HG03196 (cell line): Measurements from ENCODE around the gene CDH8.
"Not testable (repeated sequence)": the region's sequence is repeated elsewhere in the genome, so short reads cannot be mapped to it uniquely, and the experiment has no call there.

ENCODE experiments used
- ATAC-seq: cut with Tn5 transposase; IDR thresholded peaks from one replicate; pipeline ENCODE4 v1.9.1; 2021; ENCODE audit not compliant: unreplicated experiment

CDH8 gene

DNA sequence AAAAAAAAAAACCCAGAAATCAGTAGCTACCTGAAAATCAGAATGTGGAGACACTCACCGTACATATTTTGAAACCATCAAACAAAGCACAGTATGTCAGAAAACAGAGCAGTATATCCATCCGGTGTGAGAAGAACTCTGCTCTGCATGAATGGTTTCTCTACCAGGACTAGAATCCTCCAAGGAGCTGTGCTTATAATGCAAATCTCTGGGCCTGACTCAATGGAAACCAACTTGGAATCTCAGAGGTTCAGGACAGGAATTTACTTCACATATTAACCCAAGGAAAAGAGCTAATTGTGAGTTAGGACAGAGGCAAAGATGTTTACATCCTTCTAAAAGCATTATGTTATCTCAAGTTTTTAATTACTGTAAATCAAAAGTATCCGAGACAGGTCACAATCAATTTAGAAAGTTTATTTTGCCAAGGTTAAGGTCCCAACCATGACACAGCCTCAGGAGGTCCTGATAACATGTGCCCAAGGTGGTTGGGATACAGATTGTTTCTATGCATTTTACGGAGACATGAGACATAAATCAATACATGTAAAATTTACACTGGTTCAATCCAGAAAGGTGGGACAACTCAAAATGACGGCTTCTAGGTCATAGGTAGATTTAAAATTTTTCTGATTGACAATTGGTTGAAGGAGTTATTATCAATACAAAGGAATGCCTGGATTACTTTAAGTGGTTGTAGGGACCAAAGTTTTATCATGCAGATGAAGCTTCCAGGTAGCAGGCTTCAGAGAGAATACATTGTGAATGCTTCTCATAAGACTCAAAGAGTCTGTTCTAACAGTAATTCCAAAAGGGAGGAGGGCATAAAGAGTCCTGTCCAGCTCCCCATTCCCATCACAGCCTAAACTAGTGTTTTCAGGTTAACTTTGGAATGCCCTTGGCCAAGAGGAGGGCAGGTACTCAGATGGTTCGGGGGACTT is 164.1 kb downstream of the CDH8 start:
- no peak for ATAC-seq

DNA sequence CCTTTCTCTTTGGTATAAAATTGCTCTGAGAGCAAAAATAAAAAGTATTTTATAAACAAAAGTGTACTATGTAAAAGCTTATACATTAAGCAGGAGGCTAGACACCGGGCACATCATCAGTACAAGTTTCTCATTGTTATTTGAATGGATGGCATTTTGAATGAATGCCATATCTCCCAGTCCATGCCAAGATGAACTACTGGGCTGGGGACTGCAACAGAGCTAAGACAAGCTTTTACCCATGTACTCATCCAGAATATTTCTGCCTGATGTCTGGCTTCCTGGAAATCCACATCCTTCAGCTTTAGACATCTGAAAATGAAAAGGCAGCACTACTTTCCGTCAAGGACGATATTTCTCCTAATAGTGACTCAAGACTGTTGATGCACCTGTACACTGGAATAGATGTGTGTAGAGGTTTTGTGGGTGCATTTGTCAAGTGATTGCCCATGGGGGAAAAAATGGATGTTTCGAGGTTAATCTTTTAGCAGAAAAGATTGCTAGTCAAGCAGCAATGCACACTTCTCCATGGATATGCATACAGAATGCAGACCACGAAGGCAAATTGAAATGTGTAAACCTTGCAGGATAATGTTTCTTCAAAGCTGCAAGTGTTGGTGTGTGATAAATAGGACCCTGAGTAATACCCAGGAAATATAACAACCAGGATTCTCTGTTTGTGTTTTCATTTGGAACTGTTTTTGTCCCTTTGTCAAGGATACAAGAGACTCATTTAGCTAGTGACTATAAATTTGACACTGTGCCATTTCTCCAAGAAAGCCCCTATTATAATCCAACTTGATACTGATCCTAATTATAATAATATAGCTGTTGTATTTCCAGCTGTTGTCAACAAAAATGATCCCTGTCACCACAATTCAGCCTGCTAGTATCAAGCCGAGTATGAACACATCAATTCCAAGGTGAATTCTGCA is 173.8 kb downstream of the CDH8 start:
- no peak for ATAC-seq

DNA sequence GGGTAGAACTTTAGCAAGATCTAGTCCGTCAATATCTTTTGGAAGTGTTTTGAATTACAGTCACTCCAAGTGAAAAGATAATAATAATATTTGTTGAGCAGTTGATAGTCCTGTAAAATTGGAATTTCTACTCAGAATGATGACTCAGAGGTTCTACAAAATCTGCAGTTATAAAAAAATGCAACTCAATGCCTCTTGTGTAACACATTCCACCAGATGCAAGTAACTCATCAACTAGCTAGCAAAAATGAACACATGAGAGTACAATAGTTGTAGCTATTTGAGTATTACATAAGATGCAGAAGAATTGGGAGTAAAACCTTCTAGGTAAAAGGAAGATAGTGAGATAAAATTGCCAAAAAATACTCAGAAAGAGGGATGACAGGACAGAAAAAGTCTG is 177.2 kb downstream of the CDH8 start:
- no peak for ATAC-seq

DNA sequence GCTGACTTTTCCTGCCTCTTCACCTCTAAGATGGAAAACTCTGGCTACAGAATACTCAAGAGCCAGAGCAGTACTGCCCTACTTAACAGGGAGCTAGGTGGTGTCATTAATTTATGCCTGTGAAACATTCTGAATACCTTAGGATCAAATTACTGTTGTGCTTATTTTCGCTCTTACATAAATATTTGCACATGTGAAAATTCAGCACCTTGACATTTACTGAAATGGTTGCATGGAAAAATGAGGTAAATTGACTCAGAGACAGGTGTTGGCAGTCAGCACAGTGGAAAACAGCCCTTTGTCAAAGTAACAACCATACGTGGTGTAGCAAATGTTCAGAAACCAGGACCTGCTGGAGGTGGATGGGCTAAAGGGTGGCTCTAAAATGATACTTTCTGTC is 193.6 kb downstream of the CDH8 start:
- ATAC-seq, result no peak

DNA sequence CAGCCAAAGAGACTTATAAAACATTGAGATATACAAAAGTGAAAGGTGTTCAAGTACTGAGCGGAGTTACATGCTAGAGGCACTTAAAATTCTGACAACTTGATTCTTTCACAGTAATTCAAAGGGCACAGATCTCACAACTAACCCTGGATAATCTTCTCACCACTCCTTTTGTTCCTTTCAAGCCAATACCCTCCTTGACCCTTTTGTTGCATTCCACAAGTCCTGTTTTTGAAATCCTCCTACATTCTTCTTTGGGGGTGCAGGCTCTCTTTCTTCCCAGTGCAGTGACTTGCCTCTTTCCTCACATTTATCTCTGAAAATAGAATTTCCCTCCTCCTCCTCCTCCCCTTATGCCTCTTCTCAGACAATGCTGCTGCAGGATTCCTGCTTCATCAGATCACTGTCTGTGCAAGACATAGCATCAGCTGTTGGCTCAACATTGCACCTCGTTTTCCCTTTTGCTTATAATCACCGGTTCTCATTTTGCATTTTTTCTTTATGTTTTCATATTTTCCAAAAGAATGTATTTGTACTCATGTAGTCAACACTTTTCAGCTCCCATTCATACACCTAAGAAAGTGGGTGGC is 199.3 kb downstream of the CDH8 start:
- ATAC-seq, result no peak

DNA sequence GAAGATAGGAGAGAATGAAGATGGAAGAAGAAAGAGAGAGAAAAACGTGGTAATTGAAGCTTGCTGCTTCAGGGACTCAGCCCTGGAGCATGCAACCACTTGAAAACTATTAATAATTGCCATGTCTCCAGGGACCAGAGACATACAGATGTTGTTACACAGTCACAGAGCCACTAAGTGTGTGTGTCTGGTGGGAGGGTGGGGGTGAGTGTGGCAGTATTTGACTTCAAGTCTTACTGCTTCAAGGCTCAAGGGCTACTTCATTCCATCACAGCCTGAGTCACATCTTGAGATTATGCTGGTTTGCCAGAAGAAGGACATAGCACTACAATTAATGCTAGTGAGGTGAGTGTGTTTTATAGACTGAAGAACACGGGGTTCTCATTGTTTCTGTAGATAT is 202.2 kb downstream of the CDH8 start:
- no peak for ATAC-seq

DNA sequence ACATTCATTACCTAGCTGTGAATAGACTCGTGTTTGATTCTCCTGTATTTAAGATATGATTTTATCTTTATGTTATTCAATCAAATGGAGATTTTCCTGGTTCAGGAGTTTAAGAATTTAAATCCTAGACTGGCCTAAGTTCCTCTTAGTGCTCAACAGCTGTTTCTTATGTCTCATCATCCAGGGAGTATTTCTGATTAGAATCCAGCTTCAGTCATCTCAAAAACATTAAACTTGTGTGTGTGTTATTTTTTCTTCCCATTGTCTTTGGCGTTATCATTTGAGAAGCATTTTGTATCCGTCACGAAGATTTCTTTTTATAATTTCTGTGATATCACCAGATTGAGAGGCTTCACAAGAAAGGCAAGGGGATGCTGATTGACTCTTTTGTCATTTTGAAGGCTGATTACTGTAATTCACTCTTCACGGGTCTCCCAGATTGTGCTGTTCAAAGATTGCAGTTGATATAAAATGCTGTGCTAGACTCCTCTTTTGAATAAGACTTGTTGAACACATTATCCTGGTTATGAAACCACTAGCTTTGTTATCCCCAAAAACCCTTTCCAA is 204.8 kb downstream of the CDH8 start:
- ATAC-seq, result no peak

DNA sequence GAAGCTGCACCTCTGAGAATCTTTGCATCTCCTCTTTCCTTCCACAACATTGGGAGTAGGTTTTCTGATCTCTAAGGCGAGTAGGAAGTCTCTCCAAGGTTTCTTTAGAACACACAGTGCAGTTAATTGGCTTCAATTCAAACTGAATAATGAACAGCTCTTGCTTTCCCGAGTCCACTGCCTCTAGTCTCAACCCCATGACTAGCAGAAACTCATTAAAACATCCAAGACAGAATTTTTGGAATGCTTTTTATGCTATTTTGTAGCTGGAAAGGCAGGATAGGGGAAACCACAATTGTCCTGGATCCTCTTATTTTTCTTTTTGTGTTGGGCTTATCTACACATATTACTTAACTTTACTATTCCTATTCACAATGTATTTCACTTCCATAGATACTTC is 206.6 kb downstream of the CDH8 start:
- ATAC-seq, result no peak

DNA sequence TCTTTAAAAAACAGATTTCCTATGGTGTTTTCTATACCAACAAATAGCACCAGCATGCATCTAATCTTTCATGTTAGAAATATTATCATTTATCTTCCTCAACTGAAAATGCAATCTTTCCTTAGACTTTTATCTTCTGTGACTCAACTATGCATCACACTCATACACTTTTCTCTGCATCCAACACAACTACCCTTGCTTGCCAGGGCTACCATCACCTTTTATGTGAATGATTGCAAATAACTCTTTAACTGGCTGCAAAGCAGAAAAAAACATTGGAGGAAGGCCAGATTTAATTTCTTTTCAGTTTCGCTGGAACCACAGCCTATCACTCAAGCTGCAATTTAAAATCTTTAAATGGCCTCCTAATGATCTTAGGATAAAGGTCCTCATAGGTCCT is 212.9 kb downstream of the CDH8 start:
- no peak for ATAC-seq

DNA sequence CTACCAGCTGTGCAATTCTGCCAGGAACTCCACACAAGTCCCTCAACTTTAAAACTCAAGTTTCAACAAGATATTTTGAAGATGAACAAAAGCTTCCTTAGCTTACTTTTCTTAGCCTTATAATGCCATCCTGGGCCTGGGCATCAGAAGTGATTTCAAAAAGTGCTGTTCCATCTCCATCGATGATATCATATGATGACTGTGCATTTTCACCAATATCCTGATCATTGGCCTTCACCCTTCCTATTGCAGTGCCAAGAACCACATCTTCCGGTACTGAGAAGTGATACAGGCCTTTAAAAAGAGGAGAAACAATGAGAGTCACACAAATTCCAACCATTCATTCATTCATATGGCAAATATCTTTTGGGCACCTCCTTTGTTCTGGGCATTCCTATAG is 215.4 kb downstream of the CDH8 start:
- no peak for ATAC-seq

DNA sequence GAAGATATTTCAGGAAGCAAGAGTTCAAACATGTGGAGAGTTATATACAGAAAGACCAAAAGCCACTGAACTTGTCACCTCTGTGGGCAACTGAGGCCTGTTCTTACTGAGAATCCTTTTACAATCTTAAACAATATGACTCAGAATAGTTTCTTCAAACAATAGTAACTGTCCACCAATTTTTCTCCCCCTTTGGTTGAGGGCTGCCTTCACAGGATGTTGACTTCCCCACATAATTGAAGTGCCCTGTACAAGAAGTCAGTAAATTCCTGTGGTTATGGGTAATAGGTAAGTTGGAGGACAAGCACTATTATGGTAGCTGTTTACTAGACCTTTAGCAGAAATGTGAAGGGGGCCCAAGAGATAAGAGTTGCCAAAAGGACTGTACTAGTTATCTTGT is 215.8 kb downstream of the CDH8 start:
- ATAC-seq, result no peak

DNA sequence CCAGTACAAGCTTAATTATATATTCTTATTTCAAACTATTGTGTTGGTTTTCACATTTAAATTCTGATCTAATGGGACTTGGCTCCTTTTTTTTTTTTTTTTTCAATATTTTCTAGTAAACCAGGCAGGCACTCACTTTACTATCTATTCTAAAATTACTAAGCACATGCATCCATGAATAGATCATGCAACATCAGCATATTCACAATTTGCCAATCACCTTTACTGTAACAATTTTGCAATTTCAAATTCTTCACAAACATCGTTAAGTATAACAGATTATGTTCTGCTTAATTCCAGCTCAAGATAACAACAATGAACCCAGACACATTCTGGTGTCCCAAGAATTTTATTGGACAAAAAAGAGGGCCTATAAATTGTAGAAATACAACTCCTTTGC is 217.4 kb downstream of the CDH8 start:
- ATAC-seq, result no peak

DNA sequence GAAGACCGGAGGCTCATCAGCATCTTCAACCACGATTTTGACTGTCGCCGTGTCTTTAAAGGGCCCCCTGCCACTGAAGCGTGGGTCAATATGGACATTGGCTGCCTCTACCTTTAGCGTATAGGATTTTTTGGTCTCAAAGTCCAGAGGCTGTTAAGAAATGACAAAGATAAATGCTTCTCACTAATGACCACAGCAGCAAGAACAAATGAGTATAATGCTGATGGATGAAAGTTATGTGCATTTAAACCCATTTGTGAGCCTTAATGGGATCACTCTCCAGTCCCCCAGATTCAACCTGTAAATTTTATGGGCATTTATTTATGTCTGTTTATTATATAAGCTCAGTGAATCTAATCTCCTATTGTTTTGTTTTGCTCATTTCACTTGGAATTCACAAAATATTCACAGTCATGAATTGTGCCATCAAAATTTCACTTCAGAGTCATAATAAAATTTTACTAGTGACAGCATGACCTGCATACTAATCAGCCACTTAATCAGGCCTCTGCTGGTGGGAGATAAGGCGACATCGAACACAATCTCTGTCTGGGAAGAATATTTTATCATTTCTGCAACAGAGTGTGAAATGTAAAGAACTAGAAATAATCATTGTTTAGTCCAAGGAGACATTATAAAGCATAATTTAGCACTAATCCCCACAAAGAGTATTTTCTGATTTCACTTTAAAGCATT is 218.5 kb downstream of the CDH8 start:
- no peak for ATAC-seq

DNA sequence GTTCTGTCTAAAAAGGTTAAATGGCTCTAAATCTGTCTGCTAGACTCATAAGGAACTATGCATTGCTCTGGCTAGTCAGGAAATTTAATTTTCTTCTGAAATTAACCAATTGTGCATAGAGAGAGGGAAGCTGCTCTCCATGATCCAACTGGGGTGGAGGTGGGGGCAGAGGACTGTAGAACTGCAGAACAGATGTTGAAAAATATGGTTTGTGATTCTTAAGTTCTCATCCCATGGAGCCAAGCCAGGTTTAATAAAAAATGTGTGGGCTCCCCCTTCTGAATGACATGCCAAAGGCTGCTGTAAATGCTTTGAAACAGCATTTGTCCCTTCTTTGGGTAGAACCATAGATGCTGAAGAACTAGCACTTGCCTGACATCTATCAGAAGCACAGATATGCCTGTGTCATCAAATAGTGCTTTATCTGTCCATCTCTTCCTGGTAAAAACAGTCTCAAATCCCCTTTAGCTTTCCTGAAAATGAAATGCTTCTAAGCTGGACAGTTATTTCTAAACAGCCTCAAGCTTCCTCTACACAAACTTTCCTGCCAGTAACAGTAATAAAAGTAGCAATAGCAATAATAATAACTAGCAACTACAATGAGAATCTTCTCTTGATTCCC is 221.4 kb downstream of the CDH8 start:
- ATAC-seq, result no peak

DNA sequence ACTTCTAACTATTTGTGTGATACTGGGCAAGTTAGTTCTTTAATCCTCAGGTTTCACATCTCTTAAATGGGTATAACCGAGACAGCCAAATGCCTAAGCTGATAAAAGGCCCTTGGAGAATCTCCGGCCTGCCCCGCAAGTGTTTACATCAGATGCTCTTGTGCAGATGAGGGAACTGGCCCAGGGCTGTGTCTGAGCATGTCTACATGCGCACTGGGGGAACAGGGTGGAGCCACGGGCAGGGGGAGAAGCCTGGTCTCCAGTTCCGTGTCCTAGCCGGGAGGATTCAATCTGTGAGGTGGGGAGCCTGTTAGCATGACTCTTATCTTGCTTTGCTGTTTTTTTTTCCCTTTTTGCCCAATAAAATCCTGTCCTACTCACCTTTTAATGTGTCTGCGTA is 222.9 kb downstream of the CDH8 start:
- ATAC-seq, result no peak

DNA sequence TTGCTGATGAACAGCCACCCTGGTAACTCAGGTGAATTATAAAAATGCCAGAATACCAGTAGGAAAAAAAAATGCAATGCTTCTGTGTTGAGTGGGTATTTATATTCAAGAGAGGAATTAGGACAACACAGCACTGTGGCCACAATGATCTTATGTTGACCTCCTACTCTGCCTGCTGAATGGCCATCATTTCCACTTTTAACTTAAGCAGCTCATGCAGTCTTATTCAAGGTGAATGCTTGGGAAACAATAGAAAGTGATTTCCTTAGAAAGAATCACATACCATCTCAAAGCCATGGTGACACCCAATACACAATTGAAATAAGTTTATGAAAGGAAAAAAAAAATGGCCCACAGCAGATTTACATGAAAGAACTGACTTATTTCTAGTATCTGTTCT is 224.0 kb downstream of the CDH8 start:
- no peak for ATAC-seq

DNA sequence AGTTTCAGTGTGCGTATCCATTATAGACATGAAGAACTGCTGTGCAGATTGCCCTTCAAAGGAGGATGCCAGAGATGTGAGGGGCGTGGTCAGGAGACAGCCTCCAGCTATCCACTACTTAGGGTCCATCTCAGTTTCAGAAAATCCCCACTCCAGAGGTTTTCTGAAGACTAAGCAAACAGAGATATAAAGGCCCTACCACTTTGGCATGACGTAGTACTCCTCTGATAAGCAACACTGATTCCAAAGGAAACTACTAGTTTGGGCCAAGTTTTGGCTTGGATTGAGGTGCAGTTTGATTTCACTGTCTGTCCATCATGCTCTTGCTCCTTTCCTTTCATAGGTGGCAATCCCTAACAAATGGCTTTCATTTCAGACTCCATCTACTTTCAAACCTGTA is 228.7 kb downstream of the CDH8 start:
- ATAC-seq, result no peak

DNA sequence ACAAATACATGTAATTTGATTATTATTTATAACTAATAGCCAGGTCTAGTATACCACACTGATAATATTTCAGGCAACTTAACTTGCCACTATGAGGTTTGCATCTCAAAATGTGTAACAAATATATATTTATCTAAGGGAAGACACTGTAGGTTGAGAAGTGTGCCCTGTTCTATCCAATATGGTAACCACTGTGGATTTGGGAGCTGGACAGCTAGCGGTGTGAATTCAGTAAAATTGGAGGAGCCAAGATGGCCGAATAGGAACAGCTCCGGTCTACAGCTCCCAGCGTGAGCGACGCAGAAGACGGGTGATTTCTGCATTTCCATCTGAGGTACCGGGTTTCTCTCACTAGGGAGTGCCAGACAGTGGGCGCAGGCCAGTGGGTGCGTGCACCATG is 235.0 kb downstream of the CDH8 start:
- ATAC-seq, result not testable (repeated sequence)

DNA sequence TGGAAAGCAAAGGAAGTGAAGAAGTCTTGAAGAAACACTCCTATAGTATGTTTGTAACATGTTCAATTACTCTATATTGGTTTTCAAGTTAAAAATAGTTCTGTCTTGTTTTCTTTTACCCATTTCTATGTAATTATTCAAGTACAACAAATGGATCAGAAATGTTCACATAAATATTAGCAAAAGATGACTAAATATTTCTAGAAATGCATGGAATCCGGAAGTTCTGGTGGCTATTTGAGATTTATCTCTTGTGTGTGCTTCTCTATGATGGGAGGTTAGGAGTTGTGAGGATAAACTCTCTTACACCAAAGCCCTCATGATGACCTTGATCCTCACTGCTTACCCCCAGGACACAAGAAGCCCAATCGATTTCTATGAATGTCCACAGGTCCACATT is 237.5 kb downstream of the CDH8 start:
- ATAC-seq, result no peak

DNA sequence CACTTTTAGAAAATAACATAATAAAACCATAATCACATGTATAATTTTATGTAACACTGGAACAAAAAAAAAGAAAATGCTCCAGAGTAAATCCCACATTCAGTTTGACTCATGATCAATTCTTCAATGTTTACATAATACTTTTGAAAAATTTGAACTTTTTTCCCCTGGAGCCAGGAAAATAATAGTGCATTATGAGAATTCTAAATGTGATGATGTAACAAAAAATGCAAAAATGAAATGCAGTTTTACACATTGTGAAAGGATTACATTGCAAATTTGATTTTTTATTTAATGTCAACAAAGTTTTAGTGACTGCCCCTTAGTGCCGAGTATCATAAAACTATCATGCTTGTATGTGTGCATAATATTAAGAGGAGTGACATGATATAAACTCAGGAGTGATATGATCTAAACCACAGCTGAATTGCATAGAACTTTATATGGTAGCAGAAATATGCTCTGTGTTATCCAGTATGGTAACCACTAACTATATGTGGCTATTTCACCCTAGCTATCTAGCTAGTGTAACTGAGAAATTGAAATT is 238.2 kb downstream of the CDH8 start:
- no peak for ATAC-seq
